GM12878 (cell line): ENCODE data around the gene RIC8B.

Experiments
- ASH2L ChIP-seq: fragments of 300-600, 200-600 bp; sonication (generic); IDR thresholded peaks from 2 replicates; pipeline ENCODE4 v1.6.1; 2017; ENCODE audit warnings: low read depth, mild to moderate bottlenecking, borderline replicate concordance
- EZH2 ChIP-seq: IDR thresholded peaks from 2 replicates; pipeline ENCODE4 v1.6.1; 2012; ENCODE audit warnings: low read depth, mild to moderate bottlenecking, control low read depth, inconsistent platforms, low read length, borderline replicate concordance; ENCODE audit not compliant: control insufficient read depth
- POLR2A ChIP-seq: IDR thresholded peaks from 2 replicates; pipeline ENCODE4 v1.6.1; 2011; ENCODE audit warnings: low read depth, mild to moderate bottlenecking, low read length
- TF ChIP-seq, protein P1 (sequence below): IDR thresholded peaks from 2 replicates; pipeline ENCODE4 v1.6.1; 2011; ENCODE audit warnings: low read depth, low read length, improper control_type of control experiment, borderline replicate concordance
- TF ChIP-seq, protein P2 (sequence below): IDR thresholded peaks from 2 replicates; pipeline ENCODE4 v1.6.1; 2011; ENCODE audit warnings: low read depth, mild to moderate bottlenecking, low read length, moderate library complexity, borderline replicate concordance; ENCODE audit errors: extremely low read depth

DNA sequence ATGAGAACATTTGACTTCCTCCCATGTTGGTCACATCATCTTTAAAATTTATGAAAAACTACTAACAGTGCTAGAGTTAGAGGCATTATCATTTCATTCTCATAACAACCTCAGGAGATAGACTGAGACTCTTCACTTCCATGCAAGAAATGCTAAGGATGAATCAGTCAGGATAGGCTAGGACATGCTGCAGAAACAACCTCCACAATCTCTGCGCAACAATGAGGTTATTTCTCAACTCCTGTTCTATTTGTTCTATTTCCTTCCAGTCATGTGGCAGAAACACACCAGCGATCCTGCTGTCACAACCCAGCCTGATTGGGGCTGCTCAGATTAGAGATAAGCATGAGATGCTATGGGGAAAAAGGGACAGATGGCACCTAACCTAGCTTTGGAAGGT is 132.2 kb downstream of the RIC8B start:
- no peak for TF ChIP-seq ASH2L
- TF ChIP-seq EZH2, result no peak
- no peak for TF ChIP-seq POLR2A
- TF ChIP-seq, protein P1, sequence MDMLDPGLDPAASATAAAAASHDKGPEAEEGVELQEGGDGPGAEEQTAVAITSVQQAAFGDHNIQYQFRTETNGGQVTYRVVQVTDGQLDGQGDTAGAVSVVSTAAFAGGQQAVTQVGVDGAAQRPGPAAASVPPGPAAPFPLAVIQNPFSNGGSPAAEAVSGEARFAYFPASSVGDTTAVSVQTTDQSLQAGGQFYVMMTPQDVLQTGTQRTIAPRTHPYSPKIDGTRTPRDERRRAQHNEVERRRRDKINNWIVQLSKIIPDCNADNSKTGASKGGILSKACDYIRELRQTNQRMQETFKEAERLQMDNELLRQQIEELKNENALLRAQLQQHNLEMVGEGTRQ, result no peak
- TF ChIP-seq, protein P2, sequence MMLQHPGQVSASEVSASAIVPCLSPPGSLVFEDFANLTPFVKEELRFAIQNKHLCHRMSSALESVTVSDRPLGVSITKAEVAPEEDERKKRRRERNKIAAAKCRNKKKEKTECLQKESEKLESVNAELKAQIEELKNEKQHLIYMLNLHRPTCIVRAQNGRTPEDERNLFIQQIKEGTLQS, result no peak
